HL-60 (cell line): ENCODE measurements around the gene PDE6H.

ENCODE experiments used
- POLR2AphosphoS5 ChIP-seq: IDR thresholded peaks from 2 replicates; pipeline ENCODE4 v1.6.1; 2012; ENCODE audit warnings: low read depth
- SPI1 ChIP-seq: IDR thresholded peaks from 2 replicates; pipeline ENCODE4 v1.6.1; 2012; ENCODE audit warnings: low read depth, mild to moderate bottlenecking, borderline replicate concordance
- TF ChIP-seq, protein P1 (sequence below): IDR thresholded peaks from one replicate; pipeline ENCODE4 v1.5.1; 2011; ENCODE audit warnings: low read length, control low read depth, inconsistent platforms; ENCODE audit not compliant: insufficient read depth

DNA sequence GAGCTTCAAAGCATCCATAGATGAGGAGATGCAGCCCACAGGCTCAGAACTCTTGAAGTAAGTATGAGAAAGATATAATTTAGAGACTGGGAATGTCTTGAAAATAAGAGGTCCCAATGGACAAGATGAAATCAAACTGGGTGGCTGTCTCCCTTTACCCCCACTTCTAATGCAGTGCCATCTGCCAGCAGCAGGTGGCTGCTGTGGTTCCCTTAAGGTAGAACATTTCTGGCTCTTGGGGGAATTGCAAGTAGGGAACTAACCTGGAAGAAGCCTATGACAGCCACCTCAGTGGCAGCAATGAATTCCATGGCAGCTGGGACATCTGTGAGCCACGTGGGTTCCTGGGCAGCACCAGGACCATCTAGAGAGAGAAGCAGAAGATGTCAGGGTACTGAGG lies 35.2 kb upstream of the PDE6H start:
- TF ChIP-seq POLR2AphosphoS5 (no peak), SPI1 (peak; percentile 9; the same call in 1 of the 2 replicates)
- TF ChIP-seq, protein P1, sequence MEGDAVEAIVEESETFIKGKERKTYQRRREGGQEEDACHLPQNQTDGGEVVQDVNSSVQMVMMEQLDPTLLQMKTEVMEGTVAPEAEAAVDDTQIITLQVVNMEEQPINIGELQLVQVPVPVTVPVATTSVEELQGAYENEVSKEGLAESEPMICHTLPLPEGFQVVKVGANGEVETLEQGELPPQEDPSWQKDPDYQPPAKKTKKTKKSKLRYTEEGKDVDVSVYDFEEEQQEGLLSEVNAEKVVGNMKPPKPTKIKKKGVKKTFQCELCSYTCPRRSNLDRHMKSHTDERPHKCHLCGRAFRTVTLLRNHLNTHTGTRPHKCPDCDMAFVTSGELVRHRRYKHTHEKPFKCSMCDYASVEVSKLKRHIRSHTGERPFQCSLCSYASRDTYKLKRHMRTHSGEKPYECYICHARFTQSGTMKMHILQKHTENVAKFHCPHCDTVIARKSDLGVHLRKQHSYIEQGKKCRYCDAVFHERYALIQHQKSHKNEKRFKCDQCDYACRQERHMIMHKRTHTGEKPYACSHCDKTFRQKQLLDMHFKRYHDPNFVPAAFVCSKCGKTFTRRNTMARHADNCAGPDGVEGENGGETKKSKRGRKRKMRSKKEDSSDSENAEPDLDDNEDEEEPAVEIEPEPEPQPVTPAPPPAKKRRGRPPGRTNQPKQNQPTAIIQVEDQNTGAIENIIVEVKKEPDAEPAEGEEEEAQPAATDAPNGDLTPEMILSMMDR = peak; percentile 29
